Stimulated activated CD4-positive, alpha-beta T cell treated with anti-CD3 and anti-CD28 coated beads, TNF-alpha, amount 100 ng/mL, for 1 hour (primary cell): ENCODE measurements around the gene RIC1.
"Not testable (repeated sequence)": the region's sequence is repeated elsewhere in the genome, so short reads cannot be mapped to it uniquely, and the experiment has no call there.

ENCODE experiments used
- DNase-seq, 3 donors: peaks; one replicate each; pipeline ENCODE4 v3.0.0-alpha.2; 2020; ENCODE audit warnings: low read depth in 3 of 3, low spot score in 1 of 3

Gene RIC1

DNA sequence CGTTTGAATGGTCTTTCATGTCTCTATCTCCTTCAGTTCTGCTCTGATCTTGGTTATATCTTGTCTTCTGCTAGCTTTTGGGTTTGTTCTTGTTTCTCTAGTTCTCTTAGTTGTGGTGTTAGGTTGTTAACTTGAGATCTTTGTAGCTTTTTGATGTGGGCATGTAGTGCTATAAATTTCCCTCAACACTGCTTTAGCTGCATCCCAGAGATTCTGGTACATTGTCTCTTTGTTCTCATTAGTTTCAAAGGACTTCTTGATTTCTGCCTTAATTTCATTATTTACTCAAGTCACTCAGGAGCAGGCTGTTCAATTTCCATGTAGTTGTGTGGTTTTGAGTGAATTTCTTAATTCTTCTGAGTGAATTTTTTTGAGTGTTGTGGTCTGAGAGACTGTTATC, 33.9 kb downstream of the RIC1 start:
- DNase-seq: not testable (repeated sequence)

DNA sequence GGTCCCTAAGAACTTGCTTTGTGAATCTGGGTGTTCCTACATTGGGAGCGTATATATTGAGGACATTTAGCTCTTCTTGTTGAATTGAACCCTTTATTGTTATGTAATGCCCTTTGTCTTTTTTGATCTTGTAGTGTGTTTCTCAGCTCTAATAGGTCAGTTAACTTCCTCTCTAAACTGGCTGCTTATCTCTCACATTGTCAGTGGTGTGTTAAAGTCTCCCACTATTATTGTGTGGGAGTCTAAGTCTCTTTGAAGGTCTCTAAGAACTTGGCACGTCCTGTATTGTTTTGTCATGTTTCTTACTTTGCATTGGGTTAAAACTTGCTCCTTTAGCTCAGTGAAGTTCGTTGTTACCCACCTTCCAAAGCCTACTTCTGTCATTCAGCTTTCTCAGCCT, 36.2 kb downstream of the RIC1 start:
- no peak for DNase-seq

- DNase-seq: no peak
Observed at GRCh38 chr9:5667391-5667790, 38.5 kb downstream of the RIC1 start.

DNA sequence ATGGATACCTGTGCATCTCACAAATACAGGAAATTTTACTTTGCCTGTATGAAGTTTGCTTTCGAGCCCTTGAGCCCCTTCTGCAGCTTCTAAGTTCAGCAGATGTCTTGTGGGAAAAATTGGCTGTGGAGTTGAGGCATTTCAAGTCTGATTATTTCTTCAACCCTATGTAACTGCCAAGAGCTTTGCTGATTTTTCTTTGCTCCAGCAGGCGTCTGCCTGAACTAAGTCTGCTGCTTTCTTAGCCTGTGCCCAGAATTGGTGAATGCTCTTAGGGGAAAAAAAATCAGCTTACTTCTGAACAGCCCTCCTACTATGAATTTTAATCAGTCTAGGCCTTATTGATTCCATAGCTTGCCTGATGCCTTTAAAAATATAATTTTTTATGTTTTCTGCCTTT, 41.2 kb downstream of the RIC1 start:
- no peak for DNase-seq

DNA sequence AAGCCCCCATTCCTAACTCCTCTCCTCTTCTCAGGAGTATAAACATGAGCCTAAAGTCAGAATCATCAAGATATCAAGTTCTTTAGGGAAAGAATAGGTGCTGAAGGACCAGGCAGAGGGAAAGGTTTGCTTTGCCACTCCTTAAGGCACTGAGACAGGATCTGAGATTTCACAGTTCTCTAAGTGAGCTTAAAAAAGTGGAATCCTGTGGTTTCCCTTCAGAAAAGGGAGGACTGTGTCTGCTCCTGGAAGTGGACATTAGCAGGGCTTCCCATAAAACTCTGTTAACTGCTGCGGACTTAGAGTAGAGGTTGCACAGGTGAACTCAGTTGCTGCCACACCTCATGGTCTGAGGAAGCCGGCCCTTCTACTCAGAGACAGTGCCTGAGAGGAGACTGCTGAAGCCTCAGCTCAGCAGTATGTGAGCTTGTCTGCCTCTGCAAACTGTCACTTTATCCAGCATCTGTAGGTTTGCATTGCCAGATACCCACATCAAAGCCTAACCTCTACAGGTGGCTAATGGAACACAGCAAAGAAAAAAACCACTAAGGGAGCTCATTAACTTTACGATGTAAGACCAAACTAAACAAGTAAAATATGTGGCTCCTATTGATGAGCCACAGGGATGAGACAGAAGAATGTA, 42.9 kb downstream of the RIC1 start:
- DNase-seq: no peak

DNA sequence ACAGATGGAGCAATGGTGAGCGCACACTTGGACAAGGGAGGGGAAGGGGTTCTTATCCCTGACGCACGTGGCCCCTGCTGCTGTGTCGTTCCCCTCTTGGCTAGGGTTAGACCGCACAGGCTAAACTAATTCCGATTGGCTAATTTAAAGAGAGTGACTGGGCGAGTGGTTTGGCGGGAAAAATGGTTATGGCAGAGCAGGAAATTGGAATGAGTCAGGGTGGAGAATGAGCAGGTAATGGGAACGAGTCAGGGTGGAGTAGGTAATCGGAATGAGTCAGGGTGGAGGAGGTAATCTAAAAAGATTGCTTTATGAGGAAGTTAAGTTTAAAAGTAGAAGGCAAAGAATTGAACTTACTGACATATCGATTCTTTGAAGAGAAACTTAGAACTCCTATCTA, 46.1 kb downstream of the RIC1 start:
- not testable (repeated sequence) for DNase-seq

DNA sequence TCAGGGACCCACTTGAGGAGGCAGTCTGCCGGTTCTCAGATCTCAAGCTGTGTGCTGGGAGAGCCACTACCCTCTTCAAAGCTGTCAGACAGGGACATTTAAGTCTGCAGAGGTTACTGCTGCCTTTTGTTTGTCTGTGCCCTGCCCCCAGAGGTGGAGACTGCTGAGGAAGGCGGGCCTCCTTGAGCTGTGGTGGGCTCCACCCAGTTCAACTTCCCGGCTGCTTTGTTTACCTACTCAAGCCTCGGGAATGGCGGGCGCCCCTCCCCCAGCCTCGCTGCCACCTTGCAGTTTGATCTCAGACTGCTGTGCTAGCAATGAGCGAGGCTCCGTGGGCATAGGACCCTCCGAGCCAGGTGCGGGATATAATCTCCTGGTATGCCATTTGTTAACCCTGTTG, 54.7 kb downstream of the RIC1 start:
- DNase-seq: not testable (repeated sequence)

- DNase-seq: no peak
Observed at GRCh38 chr9:5684101-5684500, 55.2 kb downstream of the RIC1 start.

GRCh38 chr9:5688109-5688508, 59.2 kb downstream of the RIC1 start:
- no peak for DNase-seq

DNA sequence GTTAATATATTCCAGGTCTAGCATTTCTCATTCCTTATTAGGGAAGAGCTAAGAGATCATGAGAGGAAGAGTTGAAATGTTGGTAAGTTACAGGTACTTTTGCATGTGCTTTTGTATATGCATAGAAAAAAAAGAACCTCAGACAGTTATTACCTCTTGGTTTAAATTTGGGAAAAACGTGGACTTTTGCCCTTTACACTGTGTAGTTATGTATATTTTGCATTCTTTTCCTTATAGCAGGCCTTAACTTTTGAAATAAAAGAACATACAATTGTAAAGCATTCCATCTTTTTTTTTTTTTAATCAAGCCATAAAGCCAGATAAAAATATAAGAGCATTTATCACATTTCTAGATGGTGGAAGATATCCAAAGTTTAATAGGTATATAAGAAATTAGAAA, 61.4 kb downstream of the RIC1 start:
- DNase-seq: no peak

- DNase-seq: no peak
Observed at GRCh38 chr9:5695860-5696259, 67.0 kb downstream of the RIC1 start.

DNA sequence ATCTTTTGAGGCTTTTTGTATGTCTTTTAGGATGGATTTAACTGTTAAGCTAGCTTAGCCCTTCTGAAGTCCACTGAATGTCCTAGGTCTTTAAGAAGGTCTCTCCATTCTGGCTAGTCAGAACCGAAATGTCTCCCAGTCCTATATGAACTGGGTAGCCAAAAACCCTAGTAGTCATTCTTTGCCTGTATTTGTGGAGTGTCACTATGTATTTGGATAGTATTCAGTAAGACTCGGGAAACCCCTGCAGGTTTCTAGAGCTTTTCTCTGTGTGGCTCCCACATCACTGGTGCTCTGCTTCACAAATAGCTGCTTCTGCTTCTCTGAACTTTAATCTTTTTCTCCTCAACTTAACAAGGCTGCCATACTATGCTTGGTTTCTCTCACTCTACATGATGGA, 68.0 kb downstream of the RIC1 start:
- DNase-seq: no peak

DNA sequence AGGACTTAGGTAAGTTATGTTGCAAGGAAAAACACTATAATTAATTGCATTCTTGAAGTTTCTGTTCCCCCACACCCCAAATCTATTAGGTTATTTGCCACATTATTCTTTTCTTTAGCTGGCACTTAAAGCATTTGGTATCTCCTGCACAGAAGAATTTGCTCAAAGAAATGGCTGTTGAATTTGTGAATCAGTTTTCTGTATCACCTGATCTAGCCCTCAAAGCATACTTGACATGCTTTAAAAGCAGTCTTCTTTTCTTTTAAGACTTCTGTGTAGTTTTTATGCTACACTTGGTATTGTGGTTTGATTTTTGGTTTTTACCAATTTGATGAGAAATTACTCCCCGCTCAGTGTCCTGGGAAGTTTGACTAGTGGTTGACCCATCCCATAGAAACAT, 69.1 kb downstream of the RIC1 start:
- no peak for DNase-seq

GRCh38 chr9:5698810-5699556, 70.1 kb downstream of the RIC1 start:
- no peak for DNase-seq

- no peak for DNase-seq
Observed at GRCh38 chr9:5708414-5708813, 79.5 kb downstream of the RIC1 start.

GRCh38 chr9:5712651-5713390, 83.9 kb downstream of the RIC1 start:
- DNase-seq: no peak

DNA sequence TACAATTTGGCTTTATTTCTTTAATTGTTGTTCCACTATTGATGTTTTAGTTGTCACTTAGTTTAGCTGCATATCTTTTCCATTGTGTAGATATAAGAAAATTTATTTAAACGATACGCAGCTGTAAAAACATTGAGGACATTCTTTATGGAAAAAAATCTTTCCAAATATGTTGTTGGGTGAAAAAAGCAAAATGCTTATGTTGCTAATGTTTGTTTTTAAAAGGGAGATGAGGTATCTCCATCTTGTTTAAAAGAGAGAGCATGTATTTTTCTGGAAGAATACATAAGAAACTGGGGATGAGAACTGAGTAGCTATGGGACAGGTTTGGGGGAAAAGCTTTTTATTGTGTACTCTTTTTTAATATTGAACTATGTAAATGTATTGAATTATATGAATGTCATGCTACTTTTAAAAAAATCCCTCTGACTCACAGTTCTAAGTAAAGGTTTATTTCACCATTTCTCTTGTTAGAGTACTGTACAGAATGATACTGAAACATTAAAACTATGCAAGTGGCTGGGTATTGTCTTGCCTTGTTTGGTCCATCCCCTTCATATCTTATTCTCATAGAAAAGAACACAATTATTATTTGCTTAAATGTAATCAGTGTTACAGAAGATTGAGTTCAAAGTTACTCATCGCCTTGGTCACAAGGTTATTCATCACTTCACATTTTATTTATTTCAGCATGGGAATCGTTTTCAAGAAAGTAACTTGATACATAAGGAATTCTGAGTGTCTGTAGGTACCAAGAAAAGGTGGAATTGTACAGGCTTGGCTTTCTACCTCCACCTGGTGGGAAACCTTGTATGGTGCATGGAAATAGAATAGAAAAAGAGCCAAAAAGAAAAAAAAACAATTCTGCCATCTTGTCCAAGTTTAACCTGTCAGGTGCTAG, 85.8 kb downstream of the RIC1 start:
- no peak for DNase-seq

GRCh38 chr9:5715548-5716127, 86.7 kb downstream of the RIC1 start:
- DNase-seq: no peak

GRCh38 chr9:5717434-5717833, 88.5 kb downstream of the RIC1 start:
- DNase-seq: not testable (repeated sequence)

- no peak for DNase-seq
Observed at GRCh38 chr9:5718296-5719032, 89.6 kb downstream of the RIC1 start.
